CD4-positive, alpha-beta T cell (primary cell): ENCODE results near the gene SPTBN5. TPM values are rescaled to one million over a fixed set of nuclear protein-coding genes. Genes with fewer than 3 reads are reported as not detected.

Experiments
- ATAC-seq: fragments of 200-7000 bp; cut with Tn5 transposase; one replicate; pipeline ENCODE4 v1.10.0; 2022; ENCODE audit warnings: mild to moderate bottlenecking; ENCODE audit not compliant: poor library complexity
- CTCF ChIA-PET: fragments of 350-600 bp; sonication (Branson Sonifier 250); formaldehyde crosslinking; loops from one replicate; lab custom pipeline; 2021; ENCODE audit warnings: antibody characterized with exemption, inconsistent platforms; lab: Charles Lee
- POLR2A ChIA-PET: fragments of 350-600 bp; sonication (Branson Sonifier 250); formaldehyde crosslinking; loops from one replicate; lab custom pipeline; 2021; ENCODE audit warnings: antibody characterized with exemption, inconsistent platforms; lab: Charles Lee
- DNase-seq, 14 experiments: peaks; one replicate each; pipeline ENCODE4 v3.0.0-alpha.2; 2013 to 2020; ENCODE audit warnings: mixed read lengths in 2 of 14
- H3K27ac ChIP-seq, 2 donors: one replicate each; pipeline versions ENCODE4 v1.5.1 to v1.7.0; 2013; ENCODE audit warnings: low read length in 2 of 2, low read depth in 1 of 2, mild to moderate bottlenecking in 1 of 2
- H3K27me3 ChIP-seq, 2 experiments: 1 replicate in 1 of 2; 2 replicates in 1 of 2; pipeline versions ENCODE4 v1.6.1 to v1.7.0; 2013; ENCODE audit warnings: low read length in 2 of 2, control low read depth in 1 of 2, mild to moderate bottlenecking in 1 of 2, moderate library complexity in 1 of 2; ENCODE audit not compliant: insufficient read depth in 2 of 2, control insufficient read depth in 1 of 2
- H3K36me3 ChIP-seq: one replicate; pipeline ENCODE4 v1.6.1; 2013; ENCODE audit warnings: low read length, control low read depth; ENCODE audit not compliant: insufficient read depth
- H3K4me1 ChIP-seq: one replicate; pipeline ENCODE4 v1.6.1; 2013; ENCODE audit warnings: low read length, control low read depth; ENCODE audit not compliant: insufficient read depth
- H3K4me3 ChIP-seq: one replicate; pipeline ENCODE4 v1.5.1; 2013; ENCODE audit warnings: mild to moderate bottlenecking, low read length, moderate library complexity
- H3K9me3 ChIP-seq, 2 experiments: 1 replicate in 1 of 2; 2 replicates in 1 of 2; pipeline versions ENCODE4 v1.6.1 to v1.7.0; 2013; ENCODE audit warnings: low read length in 2 of 2, mild to moderate bottlenecking in 2 of 2, control low read depth in 1 of 2, moderate library complexity in 1 of 2; ENCODE audit not compliant: control insufficient read depth in 1 of 2, insufficient read depth in 1 of 2
- H3K27ac Mint-ChIP-seq: one replicate; pipeline ENCODE4 v1.8.0; 2020; ENCODE audit warnings: mixed read lengths
- H3K27me3 Mint-ChIP-seq: one replicate; pipeline ENCODE4 v1.8.0; 2021; ENCODE audit warnings: mixed read lengths
- H3K36me3 Mint-ChIP-seq: one replicate; pipeline ENCODE4 v1.8.0; 2021; ENCODE audit warnings: low read depth, mixed read lengths
- H3K4me1 Mint-ChIP-seq: one replicate; pipeline ENCODE4 v1.8.0; 2021; ENCODE audit warnings: low read depth, mixed read lengths
- H3K4me3 Mint-ChIP-seq: one replicate; pipeline ENCODE4 v1.8.0; 2020; ENCODE audit warnings: mild to moderate bottlenecking, mixed read lengths
- H3K9me3 Mint-ChIP-seq: one replicate; pipeline ENCODE4 v1.8.0; 2020; ENCODE audit warnings: mixed read lengths
- intact Hi-C, 2 experiments: fragments of 100-400 bp; cut with DNase I in 1 of 2; cut with micrococcal nuclease in 1 of 2; formaldehyde crosslinking; loops; one replicate each; pipeline versions ENCODE4 v1.15.1 to v1.9.0; 2023 to 2025; cut with DNase I, micrococcal nuclease
- total RNA-seq, 174 experiments: library from RNA in 2 of 174; stranded (reverse) in 2 of 174; gene quantifications; one replicate each; pipeline ENCODE4 v1.2.3 and lab custom pipeline; 2021 to 2026
- TF ChIP-seq, protein P1 (sequence below): fragments of 200-600 bp; IDR thresholded peaks from one replicate; pipeline ENCODE4 v1.8.0; 2022; ENCODE audit warnings: antibody characterized with exemption, mild to moderate bottlenecking

SPTBN5 gene
- total RNA-seq, 2 experiments from 2014 or later: 2.2 to 2.3 TPM

DNA sequence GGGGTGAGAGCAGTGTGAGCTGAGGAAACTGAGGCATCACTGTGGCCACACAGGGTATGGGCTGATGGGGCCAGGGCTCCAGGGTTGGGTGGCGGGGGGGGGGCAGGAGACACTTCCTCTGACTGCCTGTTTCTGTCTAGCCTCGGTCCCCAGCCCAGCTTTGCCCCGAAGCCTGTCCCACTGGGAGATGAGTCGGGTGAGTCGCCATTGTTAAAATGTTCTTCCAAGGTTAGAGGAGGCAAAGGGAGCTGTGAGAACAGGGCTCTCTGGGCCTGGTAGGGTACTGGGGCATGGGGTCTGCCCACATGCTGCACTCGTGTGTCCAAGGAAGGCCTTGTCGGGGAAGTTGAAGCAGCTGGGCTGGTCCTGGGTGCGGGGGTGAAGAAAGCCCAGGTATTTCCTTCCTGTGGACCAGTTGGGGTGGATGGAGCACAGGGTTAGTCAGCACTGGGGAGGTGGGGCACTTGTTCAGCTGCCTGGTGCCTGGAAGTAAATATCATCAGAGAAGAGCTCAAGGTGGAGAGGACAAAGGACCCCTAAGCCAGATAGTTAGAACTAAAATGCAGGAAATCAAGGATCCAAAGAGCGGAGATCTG lies 74.3 kb downstream of the SPTBN5 start:
- intact Hi-C loops: loop anchor here in 1 of 2 experiments (10.0 kb wide), 1 partner anchor 915 kb away; no protein-coding TSS in a partner anchor
- no peaks in the 10 kb centered on the region for H3K9me3 ChIP-seq
- H3K27ac Mint-ChIP-seq: no peak overlapping the region
- H3K27me3 ChIP-seq: no peaks in the 10 kb centered on the region
- H3K27me3 Mint-ChIP-seq: no peaks in the 10 kb centered on the region
- peak in 1 of 14 experiments; percentile 6 for DNase-seq
- no peaks in the 10 kb centered on the region for H3K4me1 Mint-ChIP-seq
- no peak overlapping the region for H3K4me3 ChIP-seq
- TF ChIP-seq, protein P1, sequence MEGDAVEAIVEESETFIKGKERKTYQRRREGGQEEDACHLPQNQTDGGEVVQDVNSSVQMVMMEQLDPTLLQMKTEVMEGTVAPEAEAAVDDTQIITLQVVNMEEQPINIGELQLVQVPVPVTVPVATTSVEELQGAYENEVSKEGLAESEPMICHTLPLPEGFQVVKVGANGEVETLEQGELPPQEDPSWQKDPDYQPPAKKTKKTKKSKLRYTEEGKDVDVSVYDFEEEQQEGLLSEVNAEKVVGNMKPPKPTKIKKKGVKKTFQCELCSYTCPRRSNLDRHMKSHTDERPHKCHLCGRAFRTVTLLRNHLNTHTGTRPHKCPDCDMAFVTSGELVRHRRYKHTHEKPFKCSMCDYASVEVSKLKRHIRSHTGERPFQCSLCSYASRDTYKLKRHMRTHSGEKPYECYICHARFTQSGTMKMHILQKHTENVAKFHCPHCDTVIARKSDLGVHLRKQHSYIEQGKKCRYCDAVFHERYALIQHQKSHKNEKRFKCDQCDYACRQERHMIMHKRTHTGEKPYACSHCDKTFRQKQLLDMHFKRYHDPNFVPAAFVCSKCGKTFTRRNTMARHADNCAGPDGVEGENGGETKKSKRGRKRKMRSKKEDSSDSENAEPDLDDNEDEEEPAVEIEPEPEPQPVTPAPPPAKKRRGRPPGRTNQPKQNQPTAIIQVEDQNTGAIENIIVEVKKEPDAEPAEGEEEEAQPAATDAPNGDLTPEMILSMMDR: no peak
- H3K4me3 Mint-ChIP-seq: no peak overlapping the region
- H3K27ac ChIP-seq: no peak overlapping the region
- H3K9me3 Mint-ChIP-seq: no peaks in the 10 kb centered on the region
- no peaks in the 10 kb centered on the region for H3K4me1 ChIP-seq
- peaks cover 76% of the 10 kb centered on the region for H3K36me3 Mint-ChIP-seq
- ChIA-PET CTCF (interaction anchor here (1.2 to 2.3 kb wide), 2 partner anchors 47 to 85 kb away, joined by 3 to 5 read pairs; no protein-coding TSS in a partner anchor), POLR2A (no interaction called here)
- no peak for ATAC-seq
- peaks cover 78% of the 10 kb centered on the region for H3K36me3 ChIP-seq

DNA sequence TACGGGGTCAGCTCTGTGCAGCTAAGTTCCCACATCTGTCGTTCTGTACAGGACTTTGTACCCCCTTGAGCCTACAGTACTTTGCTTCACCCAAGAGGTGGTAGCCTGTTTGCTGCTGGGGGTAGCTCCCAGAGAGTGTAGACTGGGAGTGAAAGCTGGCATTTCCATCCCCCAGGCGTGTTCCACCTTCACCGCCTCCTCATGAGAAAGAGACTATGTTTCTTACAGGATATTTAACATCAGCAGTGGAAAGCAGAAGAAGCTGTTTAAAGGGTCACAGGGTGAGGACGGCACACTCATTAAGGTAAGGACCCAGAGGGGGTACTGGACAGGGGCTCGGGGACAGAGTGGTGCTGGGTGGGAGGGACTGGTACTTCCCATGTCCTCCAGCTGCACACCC lies 76.1 kb downstream of the SPTBN5 start:
- H3K4me1 ChIP-seq: no peaks in the 10 kb centered on the region
- H3K4me1 Mint-ChIP-seq: no peaks in the 10 kb centered on the region
- H3K36me3 ChIP-seq: peaks cover 77% of the 10 kb centered on the region
- H3K27me3 ChIP-seq: no peaks in the 10 kb centered on the region
- no peak overlapping the region for H3K27ac Mint-ChIP-seq
- H3K4me3 ChIP-seq: no peak overlapping the region
- peaks cover 80% of the 10 kb centered on the region for H3K36me3 Mint-ChIP-seq
- intact Hi-C loops: loop anchor here in 1 of 2 experiments (10.0 kb wide), 1 partner anchor 913 kb away; no protein-coding TSS in a partner anchor
- CTCF ChIA-PET: interaction anchor here (1.1 kb wide), 1 partner anchor 45 kb away, joined by 3 read pairs; no protein-coding TSS in a partner anchor
- no peak for ATAC-seq
- POLR2A ChIA-PET: no interaction called here
- no peak for DNase-seq
- H3K27me3 Mint-ChIP-seq: no peaks in the 10 kb centered on the region
- no peaks in the 10 kb centered on the region for H3K9me3 Mint-ChIP-seq
- H3K4me3 Mint-ChIP-seq: no peak overlapping the region
- no peak overlapping the region for H3K27ac ChIP-seq
- TF ChIP-seq, protein P1: no peak
- H3K9me3 ChIP-seq: no peaks in the 10 kb centered on the region

DNA sequence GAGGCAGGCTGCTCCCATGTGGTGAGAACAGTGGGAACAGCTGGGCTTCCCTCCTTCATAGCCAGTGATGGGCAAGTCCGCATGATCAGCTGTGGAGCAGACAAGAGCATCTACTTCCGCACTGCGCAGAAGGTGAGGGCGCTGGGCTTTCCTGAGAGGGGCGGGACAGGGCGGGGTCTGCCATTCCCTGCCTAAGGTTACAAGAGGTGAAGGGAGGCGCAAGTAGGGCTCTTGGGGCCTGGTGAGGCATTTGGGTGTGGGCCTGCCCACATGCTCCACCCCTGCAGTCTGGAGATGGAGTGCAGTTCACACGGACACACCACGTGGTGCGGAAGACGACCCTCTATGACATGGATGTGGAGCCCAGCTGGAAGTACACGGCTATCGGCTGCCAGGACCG lies 76.5 kb downstream of the SPTBN5 start:
- no peaks in the 10 kb centered on the region for H3K27me3 ChIP-seq
- peaks cover 78% of the 10 kb centered on the region for H3K36me3 ChIP-seq
- TF ChIP-seq, protein P1: no peak

More for the DNA sequence above, 76.5 kb downstream of the SPTBN5 start:
- POLR2A ChIA-PET: no interaction called here
- Mint-ChIP-seq H3K4me3 (no peak overlapping the region), H3K27me3 (no peaks in the 10 kb centered on the region), H3K9me3 (no peaks in the 10 kb centered on the region), H3K36me3 (peaks cover 77% of the 10 kb centered on the region), H3K4me1 (no peaks in the 10 kb centered on the region), H3K27ac (no peak overlapping the region)
- DNase-seq: no peak
- CTCF ChIA-PET: interaction anchor here (1.1 kb wide), 1 partner anchor 44 kb away, joined by 3 read pairs; no protein-coding TSS in a partner anchor
- intact Hi-C loops: loop anchor here in 1 of 2 experiments (10.0 kb wide), 1 partner anchor 913 kb away; no protein-coding TSS in a partner anchor
- no peak overlapping the region for H3K27ac ChIP-seq
- no peak for ATAC-seq
- H3K9me3 ChIP-seq: no peaks in the 10 kb centered on the region
- H3K4me3 ChIP-seq: no peak overlapping the region
- H3K4me1 ChIP-seq: no peaks in the 10 kb centered on the region
